Posterior cingulate gyrus (tissue), 11 donors: ENCODE measurements around the gene ARHGDIG.

ENCODE experiments used
- DNase-seq, 10 donors: peaks; one replicate each; pipeline versions ENCODE4 v3.0.0 to v3.0.0-alpha.2; 2020 to 2021; ENCODE audit warnings: mixed read lengths in 3 of 10
- intact Hi-C: fragments of 100-400 bp; cut with DNase I; formaldehyde crosslinking; loops from one replicate; pipeline ENCODE4 v1.15.1; 2023

Gene ARHGDIG

DNA sequence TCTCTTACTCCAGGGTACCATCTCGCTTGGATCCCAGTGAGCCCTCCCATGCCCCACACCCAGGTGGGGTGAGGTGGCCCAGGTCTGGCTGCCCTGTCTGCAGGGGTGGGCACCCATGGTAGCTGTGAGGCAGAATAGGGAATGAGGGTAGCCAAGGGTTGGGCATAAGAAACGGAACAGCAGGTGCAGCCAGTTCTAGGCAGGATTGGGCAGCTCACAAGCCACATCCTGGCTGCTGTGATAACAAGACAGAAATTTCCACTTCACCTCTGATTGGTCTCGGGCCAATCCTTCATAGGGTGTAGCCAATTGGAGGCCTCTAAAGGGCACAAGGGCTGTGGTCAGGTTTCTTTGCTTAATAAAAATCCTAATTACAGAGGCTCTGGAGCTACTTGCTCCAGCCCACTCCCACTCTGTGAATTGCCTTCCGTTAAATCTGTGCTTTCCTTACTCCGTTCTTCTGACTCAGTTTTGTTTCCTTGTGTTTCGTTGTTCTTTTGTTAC, 1.5 kb upstream of the ARHGDIG start:
- DNase-seq = no peak

DNA sequence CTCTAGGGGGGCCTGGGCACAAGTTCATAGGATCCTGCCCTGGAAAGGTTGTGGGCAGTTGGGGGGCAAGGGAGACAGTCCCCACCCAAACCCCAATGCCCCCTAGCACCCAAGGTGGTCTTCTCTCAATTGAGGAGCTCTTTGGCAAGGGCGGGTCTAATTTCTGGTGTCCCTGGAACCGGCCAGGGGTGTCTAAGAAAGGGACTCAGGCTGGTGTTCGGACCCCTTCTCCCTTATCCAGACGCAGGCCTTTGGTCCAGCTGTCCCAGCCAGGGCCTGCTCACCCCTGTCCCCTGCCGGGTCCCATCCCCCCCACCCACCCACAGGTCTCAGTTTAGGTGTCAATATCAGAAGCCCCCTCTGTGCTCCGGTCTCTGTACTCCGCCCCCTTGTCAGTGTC, 860 bp upstream of the ARHGDIG start:
- no peak for DNase-seq
- intact Hi-C loops = no loop called here

More for the DNA sequence above, 1.5 kb upstream of the ARHGDIG start:
- intact Hi-C loops = no loop called here

DNA sequence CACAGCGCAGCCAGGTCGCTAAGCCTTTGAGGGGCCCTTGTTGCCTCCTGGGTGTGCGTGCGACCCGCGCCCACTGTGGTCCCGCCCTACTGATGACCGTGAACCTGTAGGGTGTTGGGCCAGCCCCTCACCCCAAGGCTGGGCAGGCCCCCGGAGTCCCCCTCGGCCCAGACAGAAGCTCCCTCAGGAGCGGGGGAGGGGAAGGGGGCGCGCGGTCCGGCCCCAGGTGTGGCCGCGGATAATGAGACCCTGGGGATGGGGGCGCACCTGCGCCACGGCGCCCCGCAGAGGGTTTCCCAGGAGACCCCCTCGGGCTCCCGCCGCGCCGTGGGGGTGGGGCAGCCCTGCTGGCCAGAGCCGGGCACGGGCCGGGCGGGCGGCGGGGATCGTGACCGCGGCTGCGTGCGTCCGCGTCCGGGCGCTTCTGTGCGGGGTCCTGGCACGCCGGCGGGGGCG, 358 bp upstream of the ARHGDIG start:
- no peak for DNase-seq
- intact Hi-C loops = no loop called here

DNA sequence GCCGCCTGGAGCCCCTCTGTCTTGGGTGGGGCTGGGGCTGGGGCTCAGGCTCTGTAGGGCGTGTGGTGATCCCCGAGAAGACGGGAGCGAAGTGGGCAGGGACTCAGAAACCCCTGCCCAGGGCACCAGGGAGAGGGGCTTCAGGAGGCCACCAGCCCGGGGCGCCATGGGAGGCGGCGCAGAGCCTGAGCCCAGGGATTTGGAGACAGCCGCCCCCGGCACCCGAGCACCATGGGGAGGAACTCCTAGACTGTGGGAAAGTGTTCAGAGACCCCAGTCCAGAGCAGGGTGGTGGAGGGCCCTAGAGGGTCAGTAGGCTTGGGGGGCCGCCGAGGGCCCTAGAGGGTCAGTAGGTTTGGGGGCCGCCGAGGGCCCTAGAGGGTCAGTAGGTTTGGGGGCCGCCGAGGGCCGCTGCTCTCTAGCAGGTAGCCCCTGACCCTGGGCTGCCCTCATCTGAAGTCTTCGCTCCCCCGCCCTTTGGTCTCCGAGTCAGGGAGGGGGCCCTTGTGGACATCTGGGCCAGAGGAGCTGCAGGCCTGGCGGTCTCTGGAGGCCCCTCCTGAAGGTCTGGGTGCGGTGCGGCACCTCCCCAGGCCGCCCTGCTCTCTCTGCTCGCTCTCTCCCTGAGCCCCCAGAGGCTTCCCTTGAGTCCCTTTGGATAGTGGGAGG, 734 bp downstream of the ARHGDIG start:
- peak in 1 of 10 donors; percentile 85 for DNase-seq
- intact Hi-C loops = no loop called here

DNA sequence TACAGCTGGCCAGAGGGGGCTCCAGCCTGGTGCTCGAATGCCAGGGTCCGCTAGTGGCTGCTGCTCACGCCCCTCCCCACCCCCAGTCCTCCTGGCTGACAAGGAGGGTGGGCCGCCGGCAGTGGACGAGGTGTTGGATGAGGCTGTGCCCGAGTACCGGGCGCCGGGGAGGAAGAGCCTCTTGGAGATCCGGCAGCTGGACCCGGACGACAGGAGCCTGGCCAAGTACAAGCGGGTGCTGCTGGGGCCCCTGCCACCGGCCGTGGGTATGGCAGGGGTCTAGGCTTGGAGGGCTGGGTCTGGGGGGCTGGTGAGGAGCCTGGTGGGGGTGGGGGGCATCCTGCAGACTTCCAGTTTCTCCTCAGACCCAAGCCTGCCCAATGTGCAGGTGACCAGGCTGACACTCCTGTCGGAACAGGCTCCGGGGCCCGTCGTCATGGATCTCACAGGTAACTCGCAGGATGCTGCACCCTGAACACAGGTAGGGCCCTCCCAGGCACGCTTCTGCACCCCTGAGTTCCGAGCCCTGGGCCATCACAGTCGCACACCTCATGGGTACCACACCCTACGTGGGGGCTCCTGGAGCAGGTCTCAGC, 1.4 kb downstream of the ARHGDIG start:
- intact Hi-C loops = no loop called here
- DNase-seq = no peak

DNA sequence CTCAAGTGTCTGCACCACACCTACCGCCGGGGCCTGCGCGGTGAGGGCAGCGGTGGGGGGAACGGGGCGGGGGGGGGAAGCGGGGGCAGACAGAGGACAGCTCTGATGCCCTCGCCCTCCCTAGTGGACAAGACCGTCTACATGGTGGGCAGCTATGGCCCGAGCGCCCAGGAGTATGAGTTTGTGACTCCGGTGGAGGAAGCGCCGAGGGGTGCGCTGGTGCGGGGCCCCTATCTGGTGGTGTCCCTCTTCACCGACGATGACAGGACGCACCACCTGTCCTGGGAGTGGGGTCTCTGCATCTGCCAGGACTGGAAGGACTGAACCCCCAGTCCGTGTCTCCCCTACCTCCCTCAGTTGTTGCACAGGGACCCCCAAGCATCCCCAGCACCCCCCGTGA, 2.1 kb downstream of the ARHGDIG start:
- DNase-seq = no peak
- intact Hi-C loops = no loop called here

DNA sequence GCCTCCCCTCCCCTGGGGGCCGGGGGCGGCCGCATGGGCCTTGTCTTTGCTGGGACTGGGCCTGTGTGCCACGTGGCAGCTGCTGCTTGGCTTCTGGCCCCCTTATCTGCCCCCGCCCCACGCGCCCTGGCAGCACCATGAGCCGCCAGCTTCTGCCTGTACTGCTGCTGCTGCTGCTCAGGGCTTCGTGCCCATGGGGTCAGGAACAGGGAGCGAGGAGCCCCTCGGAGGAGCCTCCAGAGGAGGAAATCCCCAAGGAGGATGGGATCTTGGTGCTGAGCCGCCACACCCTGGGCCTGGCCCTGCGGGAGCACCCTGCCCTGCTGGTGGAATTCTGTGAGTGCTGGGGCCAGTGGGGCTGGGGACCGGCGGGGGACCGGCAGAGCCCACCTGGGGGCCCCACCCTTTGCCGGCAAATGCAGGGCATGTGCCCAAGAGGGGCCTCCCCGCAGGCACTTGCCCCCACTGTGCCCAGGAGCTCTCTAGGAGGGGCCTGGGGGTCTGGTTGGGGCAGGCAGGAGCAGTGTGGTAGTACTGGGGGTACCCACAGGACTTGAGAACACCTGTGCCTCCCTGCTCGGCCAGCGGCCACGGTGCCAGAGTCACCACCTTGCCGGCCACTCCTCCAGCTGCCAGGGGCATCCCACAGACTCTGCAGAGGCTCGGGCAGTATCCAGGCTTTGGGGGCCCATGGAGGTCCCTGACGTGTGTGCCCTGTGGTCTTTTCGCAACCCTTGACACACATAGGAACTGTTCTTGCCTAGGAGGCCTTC, 2.8 kb downstream of the ARHGDIG start, which contains the start of gene PDIA2:
TSS of gene PDIA2 (plus strand) at position 132 of the 773 bp plus-strand sequence. CDS start at position 138, 6 bp downstream.
- peak in 3 of 10 donors; percentile 28 to 88 (median 57) for DNase-seq

DNA sequence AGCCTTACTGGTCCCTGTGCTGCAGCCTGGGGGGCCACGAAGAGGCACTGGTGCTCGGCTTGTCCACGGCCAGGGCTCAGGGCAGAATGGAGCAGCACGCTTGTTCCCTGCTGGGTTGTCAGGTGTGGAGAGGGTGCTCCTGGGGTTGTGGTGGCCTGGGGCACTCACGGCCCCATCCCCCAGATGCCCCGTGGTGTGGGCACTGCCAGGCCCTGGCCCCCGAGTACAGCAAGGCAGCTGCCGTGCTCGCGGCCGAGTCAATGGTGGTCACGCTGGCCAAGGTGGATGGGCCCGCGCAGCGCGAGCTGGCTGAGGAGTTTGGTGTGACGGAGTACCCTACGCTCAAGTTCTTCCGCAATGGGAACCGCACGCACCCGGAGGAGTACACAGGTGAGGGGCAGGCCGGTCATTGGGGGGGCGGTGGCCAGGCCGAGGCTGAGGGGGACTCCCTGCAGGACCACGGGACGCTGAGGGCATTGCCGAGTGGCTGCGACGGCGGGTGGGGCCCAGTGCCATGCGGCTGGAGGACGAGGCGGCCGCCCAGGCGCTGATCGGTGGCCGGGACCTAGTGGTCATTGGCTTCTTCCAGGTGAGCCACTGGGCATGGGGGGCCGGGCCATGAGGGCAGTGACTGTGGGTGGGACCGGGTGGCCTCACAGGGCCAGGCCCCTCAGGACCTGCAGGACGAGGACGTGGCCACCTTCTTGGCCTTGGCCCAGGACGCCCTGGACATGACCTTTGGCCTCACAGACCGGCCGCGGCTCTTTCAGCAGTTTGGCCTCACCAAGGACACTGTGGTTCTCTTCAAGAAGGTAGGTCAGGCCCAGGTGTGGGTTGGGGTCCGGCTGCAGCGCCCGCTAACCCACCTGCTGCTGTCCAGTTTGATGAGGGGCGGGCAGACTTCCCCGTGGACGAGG, 4.1 kb downstream of the ARHGDIG start:
- intact Hi-C loops = no loop called here
- DNase-seq = peak in 1 of 10 donors; percentile 84

More for the DNA sequence above, 2.8 kb downstream of the ARHGDIG start, which contains the start of gene PDIA2:
- intact Hi-C loops = no loop called here

DNA sequence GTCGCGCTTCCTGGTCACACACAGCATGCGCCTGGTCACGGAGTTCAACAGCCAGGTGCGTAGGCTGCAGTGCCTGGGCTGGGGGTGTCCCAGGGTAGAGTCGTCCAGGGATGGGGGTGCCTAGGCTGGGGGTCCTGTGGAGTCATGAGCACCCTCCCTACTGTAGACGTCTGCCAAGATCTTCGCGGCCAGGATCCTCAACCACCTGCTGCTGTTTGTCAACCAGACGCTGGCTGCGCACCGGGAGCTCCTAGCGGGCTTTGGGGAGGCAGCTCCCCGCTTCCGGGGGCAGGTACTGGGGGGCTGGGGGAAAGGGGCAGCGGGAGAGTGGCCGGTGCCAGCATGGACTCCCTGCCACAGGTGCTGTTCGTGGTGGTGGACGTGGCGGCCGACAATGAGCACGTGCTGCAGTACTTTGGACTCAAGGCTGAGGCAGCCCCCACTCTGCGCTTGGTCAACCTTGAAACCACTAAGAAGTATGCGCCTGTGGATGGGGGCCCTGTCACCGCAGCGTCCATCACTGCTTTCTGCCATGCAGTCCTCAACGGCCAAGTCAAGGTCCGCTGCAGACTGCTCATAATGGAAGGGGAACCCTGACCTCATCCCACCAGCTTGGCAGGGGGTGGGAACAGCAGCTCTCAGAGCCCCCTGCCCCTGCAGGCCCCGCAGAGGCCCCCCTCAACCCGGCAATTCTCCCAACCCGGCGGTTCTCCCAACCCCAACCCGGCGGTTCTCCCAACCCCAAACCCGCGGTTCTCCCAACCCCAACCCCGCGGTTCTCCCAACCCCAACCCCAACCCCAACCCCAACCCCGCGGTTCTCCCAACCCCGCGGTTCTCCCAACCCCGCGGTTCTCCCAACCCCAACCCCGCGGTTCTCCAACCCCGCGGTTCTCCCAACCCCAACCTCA, 5.0 kb downstream of the ARHGDIG start:
- peak in 1 of 10 donors; percentile 84 for DNase-seq
- intact Hi-C loops = no loop called here

DNA sequence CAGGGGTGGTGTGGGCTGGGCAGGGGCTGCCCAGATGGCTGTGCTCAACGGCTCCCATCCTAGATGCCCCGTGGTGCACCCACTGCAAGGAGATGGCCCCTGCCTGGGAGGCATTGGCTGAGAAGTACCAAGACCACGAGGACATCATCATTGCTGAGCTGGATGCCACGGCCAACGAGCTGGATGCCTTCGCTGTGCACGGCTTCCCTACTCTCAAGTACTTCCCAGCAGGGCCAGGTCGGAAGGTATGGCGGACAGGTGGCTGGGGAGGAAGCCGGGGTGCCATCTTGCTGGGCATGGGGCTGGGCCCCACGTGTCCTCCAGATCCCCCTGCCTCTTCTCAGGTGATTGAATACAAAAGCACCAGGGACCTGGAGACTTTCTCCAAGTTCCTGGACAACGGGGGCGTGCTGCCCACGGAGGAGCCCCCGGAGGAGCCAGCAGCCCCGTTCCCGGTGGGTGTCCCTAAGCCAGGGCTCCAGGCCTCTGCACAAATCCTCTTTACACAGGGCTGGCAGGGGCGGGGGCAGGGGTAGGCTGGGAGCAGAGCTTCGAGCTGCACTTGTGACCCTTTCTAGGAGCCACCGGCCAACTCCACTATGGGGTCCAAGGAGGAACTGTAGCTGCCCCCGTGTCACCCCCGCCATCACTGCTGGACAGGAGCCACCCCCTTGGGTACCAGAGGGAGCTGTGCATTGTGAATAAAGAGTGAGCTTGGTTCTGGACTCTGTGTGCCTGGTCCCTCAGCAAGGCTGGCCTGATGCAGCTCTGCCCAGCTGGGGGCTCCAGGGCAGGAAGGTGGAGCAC, 6.3 kb downstream of the ARHGDIG start:
- intact Hi-C loops = no loop called here
- DNase-seq = no peak

DNA sequence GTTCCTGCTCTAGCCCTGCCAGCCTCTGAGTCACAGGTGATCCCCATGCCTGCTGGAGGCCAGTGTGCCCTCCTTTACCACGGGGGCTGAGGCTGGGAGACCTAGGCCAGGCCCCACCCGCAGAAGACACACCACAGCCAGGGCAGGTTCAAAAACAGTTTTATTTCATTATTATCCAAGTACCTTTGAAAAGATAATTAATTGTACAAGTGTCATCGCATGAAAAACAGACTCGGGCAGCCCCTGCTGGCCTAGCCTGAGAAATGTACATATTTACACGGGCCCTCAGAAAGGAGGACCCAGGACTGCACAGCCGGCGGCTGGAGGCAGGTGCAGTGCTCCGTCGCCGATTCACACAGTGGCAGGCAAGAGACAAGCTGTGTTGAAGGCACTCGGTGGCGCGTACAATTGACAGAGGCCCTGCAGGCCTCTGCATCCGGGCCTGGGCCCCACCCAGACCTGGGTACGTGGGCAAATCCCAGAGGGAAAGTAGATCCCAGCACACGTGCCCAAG, 7.0 kb downstream of the ARHGDIG start:
- intact Hi-C loops = no loop called here
- DNase-seq = peak in 2 of 10 donors; percentile 32 to 33

DNA sequence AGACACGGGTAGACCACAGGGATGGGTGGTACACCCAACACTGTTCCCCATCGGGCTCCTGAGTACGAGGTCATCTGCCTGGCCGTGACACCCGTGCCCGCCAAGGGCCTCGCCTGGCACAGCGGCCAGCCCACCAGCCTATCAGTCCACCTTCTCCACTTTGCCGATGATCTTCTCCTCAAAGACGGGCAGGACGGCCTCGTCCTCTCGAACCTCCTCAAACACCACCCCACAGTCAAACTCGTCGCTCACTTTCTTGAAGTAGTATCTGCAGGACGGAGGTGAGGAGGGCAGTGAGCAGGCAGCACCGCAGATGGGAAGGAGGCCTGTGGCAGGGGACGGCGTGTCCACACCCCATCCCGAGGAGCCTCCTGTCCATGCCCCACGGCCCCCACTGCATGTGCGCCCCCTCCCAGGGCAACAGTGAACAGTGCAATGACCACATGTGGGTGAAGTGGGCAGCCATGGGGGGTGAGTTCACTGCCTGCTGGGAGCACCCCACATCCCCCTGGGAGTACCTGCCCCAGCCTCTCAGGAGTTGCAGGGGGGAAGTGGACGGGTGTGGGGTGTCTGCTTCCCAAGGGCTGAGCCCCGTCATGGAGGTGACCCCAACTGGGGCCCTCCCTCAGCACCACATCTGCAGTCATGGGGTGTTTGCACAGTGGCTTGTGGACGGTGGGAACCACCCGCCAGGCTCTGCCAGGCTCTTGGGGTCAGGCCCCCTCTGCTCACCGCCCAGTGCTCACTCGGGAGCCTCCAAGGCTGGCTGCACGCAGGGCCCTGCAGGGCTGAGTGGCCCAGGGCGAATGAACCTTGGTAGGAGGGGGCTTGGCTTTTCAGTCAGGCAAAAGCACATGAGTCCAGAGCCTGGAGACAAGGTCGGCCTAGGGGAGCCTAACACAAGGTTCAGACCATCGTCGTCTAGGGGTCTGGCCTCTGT, 7.9 kb downstream of the ARHGDIG start:
- DNase-seq = no peak
- intact Hi-C loops = no loop called here

DNA sequence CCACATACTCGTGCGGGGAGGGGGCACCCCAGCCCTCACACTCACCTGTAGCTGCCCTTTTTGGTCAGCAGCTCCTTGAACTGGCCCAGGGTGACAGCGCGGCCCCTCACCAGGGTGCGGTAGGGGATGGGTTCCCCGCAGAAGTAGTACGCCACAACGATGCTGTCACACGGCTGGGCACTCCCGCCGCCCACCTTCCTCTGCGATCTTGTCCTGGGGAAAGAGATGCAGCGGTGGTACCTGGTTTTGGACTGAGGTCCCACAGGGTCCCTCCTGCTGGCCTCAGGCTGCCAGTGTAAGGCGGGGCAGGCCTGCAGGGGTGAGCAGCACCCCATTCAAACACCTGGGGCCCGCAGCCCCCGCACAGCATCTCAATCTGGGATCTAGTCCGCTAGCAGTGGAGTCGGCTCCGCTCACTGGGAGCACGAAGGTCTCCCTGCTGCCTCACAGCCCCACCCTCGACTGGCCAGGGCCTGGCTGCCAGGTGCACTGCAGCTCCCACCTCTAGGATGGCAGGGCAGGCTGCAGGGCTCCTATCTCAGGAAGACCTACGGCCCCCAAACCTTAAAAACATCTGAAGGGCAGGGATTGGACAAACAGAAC, 9.1 kb downstream of the ARHGDIG start:
- no peak for DNase-seq
- intact Hi-C loops = no loop called here

DNA sequence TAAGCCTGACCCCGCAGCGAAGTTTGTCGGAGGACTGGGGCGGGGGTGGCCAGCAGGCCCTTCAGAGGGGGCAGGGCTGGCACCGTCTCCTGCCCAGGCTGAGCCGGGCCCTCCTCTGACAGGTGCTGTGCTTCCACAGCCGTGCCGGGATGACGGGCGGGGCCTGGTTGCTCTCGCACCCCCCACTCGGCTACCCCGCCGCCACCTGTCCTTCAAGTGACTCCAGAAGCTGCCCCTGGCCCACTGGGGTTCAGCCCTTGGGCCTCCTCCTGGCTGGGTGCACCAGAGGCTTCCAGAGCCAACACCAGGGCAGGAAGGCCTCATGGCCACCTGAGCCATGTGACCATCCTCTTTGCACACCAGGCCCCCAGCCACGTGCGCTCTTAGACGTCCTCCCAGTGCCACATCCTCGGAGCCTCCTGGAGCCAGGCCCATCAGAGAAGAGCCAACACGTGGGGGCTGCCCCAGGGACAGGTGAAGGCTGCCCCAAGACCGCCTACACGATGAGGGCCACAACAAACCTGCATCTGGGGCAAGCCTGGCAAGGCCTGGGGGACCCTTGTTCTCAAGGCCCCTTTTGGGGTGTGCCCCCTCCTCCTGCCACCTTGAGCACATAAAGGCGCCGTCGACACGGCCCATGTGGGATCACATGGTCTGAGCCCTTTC, 9.8 kb downstream of the ARHGDIG start:
- no peak for DNase-seq
- intact Hi-C loops = no loop called here

DNA sequence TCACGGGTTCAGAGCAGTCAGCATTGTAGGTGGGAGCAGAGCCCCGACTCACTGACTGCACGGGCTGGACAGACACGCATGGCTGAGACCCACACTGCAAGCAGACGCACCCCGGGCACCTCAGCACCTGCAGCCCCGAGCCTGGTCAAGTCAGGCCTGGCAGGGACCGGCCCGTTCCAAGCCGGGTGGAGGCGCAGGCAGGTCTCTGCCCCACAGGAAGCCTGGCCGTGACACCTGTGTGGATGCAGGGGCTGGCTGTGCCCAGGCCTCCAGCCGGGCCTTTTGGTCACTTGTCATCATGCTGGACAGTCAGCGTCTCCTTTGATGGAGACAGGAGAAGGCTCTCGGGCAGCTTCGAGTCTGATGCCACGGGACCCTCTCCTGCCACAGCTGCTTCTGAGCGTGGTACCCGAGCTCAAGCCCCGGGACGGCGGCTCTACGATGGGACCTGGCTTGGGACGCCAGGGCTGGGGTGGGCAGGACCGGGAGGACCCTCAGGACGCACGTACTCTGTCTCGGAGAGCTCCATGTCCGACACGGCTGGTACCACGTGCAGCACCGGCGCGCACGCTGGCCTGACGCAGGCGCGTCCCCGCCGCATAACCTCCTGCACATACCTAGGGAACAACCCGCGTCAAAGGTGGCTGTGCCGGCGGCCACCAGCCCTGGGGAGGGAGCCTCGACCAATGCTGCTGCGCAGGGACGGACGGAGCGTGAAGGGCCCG, 10.5 kb downstream of the ARHGDIG start:
- no peak for DNase-seq
- intact Hi-C loops = no loop called here
